ENCODE data around the gene CYTH1.

GRCh38 chr17:78781104-78781892 is 775 bp downstream of the CYTH1 start:
- TF ChIP-seq CREB1 (IDR thresholded peaks at IDR 0.05; ENCODE audit: low read depth), result no peak
- TF ChIP-seq CEBPB (IDR thresholded peaks at IDR 0.05), result no peak
- no peak for TF ChIP-seq YY1 (IDR thresholded peaks at IDR 0.05; ENCODE audit: low read depth)
- no peak for TF ChIP-seq NFIC (IDR thresholded peaks at IDR 0.05)

Data from Ishikawa (cell line).